Activated CD4-positive, CD25-positive, alpha-beta regulatory T cell treated with anti-CD3 and anti-CD28 coated beads, Interleukin-2, amount 50 U/mL, for 24 hours (primary cell): Measurements from ENCODE around the gene RRM2.
"Not testable (repeated sequence)": the region's sequence is repeated elsewhere in the genome, so short reads cannot be mapped to it uniquely, and the experiment has no call there.

ENCODE experiments used
- ATAC-seq, 2 donors: fragments of 150-1000 bp; cut with Tn5 transposase; one replicate each; pipeline ENCODE4 v1.10.0; 2021; ENCODE audit warnings: mild to moderate bottlenecking in 1 of 2, moderate library complexity in 1 of 2

RRM2 gene

DNA sequence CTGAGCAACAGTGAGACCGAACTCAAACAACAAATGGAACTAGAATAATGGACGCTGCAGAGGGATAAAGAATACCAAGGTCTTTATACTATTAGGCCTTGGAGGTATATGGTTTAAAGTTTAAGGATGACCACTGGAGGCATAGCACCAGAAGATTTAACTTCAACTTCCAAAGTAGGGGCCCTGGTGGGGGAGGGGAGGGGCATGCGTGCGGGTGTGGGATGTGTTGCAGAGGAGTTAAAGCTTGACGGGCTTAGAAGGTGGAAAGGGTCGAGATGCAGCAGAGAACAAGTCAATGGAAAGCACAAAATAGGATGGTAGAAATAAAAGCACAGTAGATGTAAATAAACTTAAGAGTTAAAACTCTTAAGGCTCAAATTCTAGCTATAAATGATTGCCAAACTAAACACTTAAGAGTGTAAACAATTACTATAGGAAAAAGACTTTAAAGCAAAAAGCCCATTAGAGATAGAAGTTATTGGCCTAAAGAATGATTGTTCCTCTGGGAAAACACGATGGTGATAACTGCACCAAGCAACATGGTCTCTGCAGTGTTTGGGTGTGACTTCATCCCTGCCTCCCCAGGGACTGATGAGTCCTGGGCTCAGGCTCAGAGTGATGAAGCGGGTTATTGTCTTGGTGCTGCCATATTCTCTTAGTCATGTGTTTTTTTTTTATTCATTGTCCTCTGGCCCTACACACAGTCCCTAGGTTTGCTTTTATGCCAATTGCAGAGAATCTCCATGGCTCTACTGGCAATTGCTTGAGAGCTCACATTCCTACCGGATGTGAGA is 13.0 kb downstream of the RRM2 start:
- no peak for ATAC-seq

GRCh38 chr2:10136101-10136934 is 13.8 kb downstream of the RRM2 start:
- ATAC-seq: no peak

GRCh38 chr2:10137053-10137843 is 14.7 kb downstream of the RRM2 start:
- no peak for ATAC-seq

GRCh38 chr2:10139536-10139935 is 17.0 kb downstream of the RRM2 start:
- no peak for ATAC-seq

DNA sequence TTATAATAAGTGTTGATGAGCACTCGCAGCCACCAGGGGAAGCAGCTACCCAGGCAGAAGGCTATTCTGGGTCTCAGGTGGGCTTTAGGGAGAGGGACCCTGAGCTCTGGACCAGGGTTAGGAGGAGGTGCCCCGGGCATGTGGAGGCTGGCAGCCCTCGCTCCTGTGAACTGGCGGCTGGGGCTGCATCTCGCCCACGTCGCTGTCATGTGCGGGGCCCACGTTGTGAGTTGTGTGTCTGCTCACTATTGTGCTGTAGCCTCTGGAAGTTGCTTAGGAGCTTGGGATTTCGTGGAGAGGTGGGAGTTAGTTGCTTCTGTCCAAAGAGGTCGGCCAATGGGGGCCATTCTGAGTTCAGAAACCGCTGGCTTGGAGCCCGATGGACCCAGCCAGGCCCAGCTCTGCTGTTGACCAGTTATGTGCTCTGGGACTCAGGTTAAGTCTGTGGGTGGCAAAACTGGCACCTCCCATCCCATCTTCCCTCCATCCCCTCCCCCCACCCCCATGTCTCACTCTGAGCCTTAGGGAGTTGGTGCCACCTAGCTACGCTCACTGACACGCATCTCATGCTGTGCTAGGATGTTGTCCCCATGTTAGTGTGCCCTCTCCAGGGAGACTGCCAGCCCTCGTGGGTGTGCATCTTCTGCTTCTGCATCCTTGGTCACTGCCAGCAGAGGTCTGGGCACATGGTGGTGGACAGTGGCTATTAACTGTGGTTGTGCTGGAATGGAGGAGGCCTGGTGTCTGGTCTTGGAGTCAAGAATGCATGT is 18.5 kb downstream of the RRM2 start:
- no peak for ATAC-seq

- peak; percentile 52 to 65 for ATAC-seq
Observed at GRCh38 chr2:10141736-10142639, 19.4 kb downstream of the RRM2 start.

DNA sequence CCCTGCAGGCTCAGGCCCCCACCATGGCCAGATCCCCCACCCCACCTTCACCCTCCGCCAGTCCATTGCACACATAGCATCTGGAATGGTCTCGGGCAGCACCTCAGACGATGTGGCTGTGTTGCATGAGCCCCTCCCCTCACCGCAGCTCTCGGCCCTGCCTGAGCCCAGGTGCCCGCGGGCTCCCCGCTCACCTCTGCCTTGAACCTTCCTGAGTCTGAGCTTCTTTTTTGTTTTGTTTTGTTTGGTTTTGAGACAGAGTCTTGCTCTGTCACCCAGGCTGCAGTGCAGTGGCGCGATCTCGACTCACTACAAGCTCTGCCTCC is 20.1 kb downstream of the RRM2 start:
- no peak for ATAC-seq

DNA sequence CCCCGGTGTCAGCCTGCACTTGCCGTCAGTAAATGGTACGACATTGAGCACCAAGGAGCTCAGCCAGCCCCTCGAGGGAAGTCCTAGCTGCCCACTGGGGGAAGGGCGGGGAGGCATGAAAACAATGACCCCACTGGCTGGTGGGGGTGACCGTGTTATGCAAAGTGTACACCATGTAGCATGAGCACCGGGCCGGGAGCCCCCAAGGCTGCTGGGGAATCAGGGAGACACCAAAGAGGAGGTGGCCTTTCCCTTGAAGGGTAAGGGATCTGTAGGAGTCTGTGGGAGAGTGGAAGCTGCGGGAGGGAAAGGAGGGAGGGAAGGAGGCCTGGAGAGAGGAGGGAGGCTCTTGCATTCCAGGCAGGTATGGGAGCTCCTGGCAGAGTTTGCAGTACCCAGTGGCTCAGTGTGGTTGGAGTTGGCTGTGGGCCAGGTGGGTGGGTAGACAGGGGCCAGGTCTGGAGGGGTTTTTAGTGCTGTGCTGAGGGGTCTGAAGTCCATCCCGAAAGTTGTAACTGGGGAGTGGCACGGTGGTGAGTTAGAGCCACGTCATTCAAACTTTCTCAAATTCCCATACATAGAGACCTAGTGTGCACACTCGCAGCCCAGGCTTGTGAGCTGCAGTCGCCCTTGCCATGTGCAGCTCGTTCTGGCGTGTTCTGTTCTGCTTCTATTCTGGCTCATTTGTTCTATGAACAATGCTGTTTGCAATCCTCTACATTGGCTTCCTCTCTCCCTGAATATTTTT is 22.4 kb downstream of the RRM2 start:
- no peak for ATAC-seq

DNA sequence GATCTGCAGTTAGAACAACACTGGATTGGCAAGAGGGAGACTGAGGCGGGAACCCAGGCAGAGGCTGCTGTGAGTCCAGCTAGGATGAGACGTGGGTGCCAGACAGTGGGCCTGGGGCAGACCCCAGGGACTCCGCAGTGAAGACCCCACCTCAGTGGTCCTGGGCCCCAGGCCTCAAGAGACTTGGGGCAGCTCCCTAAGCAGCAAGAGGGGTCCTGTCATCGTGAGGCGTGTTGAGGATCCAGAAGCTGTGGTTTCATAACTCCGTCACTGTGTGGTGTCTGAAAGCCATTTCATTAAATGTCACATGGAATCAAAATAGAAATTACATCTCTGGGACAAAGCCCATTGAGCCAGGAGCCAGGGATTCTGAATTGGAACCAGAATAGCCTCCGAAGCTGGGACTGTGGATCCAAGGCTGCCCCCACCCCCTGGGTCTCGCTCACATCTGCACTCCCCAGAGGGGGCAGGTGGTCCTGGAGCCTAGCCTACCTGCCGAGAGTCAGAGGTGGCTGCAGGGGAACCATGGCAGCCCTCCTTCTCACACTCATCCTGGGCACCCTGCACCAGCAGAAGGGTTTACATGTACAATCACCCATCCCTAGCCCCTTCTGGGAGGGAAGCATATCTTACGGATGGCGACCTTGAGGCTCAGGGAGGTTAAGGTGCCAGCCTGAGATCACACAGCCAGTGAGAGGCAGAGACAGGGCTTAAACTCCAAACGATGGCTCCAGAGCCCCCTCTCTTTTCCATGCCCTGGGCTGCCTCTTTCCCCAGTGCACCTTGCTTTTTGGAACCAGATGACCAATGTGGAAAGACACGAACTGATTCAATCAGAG is 23.2 kb downstream of the RRM2 start:
- ATAC-seq: no peak

- ATAC-seq: no peak
Observed at GRCh38 chr2:10146366-10147005, 23.9 kb downstream of the RRM2 start.

DNA sequence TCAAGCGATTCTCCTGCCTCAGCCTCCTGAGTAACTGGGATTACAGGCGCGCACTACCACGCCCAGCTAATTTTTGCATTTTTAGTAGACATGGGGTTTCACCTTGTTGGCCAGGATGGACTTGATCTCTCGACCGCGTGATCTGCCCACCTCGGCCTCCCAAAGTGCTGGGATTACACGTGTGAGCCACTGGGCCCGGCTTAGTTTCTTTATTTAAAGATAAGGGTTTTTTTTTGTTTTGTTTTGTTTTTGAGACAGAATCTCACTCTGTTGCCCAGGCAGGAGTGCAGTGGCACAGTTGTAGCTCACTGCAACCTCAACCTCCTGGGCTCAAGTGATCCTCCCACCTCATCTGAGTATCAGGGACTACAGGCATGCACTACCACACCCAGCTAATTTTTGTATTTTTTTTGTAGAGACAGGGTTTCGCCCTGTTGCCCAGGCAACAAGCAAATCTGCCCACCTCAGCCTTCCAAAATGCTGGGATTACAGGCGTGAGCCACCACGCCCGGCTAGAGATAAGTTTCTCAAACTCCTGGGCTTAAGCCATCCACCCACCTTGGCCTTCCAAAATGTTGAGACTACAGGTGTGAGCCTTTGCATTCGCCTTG is 24.6 kb downstream of the RRM2 start:
- not testable (repeated sequence) for ATAC-seq

GRCh38 chr2:10148268-10148667 is 25.7 kb downstream of the RRM2 start:
- ATAC-seq: no peak

DNA sequence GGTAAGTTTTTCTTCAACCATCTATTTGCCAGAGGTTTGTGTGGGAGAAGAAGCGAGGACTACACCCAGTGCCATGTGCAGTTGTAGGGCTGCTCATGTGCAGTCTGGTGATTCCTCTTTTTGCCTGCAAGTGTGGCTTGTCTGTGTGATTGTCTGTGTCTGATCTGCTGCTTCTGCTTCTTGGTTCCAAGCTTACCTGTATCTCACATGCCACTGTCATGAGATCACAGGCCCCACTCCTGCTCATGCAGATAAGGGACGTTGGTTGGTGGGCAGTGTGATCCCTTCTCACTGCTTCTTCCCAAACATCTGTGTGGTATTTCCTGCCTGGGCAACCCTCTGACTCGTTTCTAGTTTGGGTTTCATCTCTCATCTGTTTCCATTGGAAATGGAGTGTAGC is 27.1 kb downstream of the RRM2 start:
- ATAC-seq: no peak

- ATAC-seq: no peak
Observed at GRCh38 chr2:10150436-10150835, 27.9 kb downstream of the RRM2 start.

DNA sequence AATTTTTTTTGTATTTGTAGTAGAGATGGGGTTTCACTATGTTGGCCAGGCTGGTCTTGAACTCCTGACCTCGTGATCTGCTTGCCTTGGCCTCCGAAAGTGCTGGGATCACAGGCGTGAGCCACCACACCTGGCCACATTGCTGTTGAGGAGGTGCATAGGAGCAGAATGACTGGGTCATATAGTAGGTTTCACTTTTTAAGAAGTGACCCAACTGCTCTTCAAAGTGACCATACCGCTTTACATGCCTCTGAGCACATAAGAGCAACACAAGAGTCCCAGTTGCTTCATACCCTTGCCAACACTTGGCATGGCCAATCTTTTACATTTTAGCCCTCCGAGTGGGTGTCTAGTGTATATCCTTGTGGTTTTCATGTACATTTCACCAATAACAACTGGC is 28.9 kb downstream of the RRM2 start:
- no peak for ATAC-seq

- ATAC-seq: no peak
Observed at GRCh38 chr2:10157293-10157692, 34.8 kb downstream of the RRM2 start.

GRCh38 chr2:10158681-10159080 is 36.1 kb downstream of the RRM2 start:
- no peak for ATAC-seq

GRCh38 chr2:10159086-10159485 is 36.5 kb downstream of the RRM2 start:
- ATAC-seq: no peak
